Loucy (cell line): Measurements from ENCODE around the gene C16orf54.
"Not testable (repeated sequence)": the region's sequence is repeated elsewhere in the genome, so short reads cannot be mapped to it uniquely, and the experiment has no call there.

ENCODE experiments used
- H2AFZ ChIP-seq: fragments of 200-600 bp; sonication (generic); 2 replicates; pipeline ENCODE4 v1.6.0; 2016; ENCODE audit warnings: antibody characterized with exemption, mild to moderate bottlenecking, low read length, moderate library complexity
- H3F3A ChIP-seq: fragments of 200-600 bp; 2 replicates; pipeline ENCODE4 v1.6.0; 2016; ENCODE audit warnings: antibody characterized with exemption, low read depth, mild to moderate bottlenecking
- H3K27me3 ChIP-seq: fragments of 200-600 bp; sonication (generic); 2 replicates; pipeline ENCODE4 v1.6.1; 2014; ENCODE audit warnings: low read length, mild to moderate bottlenecking; ENCODE audit not compliant: insufficient read depth, poor library complexity, severe bottlenecking
- H3K36me3 ChIP-seq: fragments of 200-600 bp; sonication (generic); 2 replicates; pipeline ENCODE4 v1.6.1; 2016; ENCODE audit warnings: low read length; ENCODE audit not compliant: insufficient read depth
- H3K4me1 ChIP-seq: fragments of 200-600 bp; sonication (generic); 2 replicates; pipeline ENCODE4 v1.5.1; 2014; ENCODE audit warnings: low read length, mild to moderate bottlenecking; ENCODE audit not compliant: insufficient read depth, poor library complexity, severe bottlenecking
- H3K4me2 ChIP-seq: fragments of 200-600 bp; sonication (generic); 2 replicates; pipeline ENCODE4 v1.6.0; 2014; ENCODE audit warnings: antibody characterized with exemption, low read length, low read depth, mild to moderate bottlenecking; ENCODE audit not compliant: poor library complexity, severe bottlenecking
- H3K4me3 ChIP-seq: fragments of 200-600 bp; sonication (generic); 2 replicates; pipeline ENCODE4 v1.5.1; 2014; ENCODE audit warnings: low read length, mild to moderate bottlenecking, mixed read lengths; ENCODE audit not compliant: poor library complexity, severe bottlenecking
- H3K79me2 ChIP-seq: fragments of 200-600 bp; sonication (generic); 2 replicates; pipeline ENCODE4 v1.6.1; 2014; ENCODE audit warnings: low read length; ENCODE audit not compliant: insufficient read depth
- H3K9ac ChIP-seq: fragments of 200-600 bp; sonication (generic); 2 replicates; pipeline ENCODE4 v1.6.0; 2014; ENCODE audit warnings: mild to moderate bottlenecking, low read depth, low read length, moderate library complexity; ENCODE audit not compliant: poor library complexity, severe bottlenecking
- H3K9me2 ChIP-seq: fragments of 200-600 bp; sonication (generic); replicated peaks from 2 replicates; pipeline ENCODE4 v1.6.1; 2016; ENCODE audit warnings: low read depth, low read length, mixed read lengths
- H3K9me3 ChIP-seq: fragments of 200-600 bp; sonication (generic); 2 replicates; pipeline ENCODE4 v1.6.1; 2014; ENCODE audit warnings: mild to moderate bottlenecking, antibody characterized with exemption, low read length, low read depth; ENCODE audit not compliant: insufficient read depth
- H4K20me1 ChIP-seq: fragments of 200-600 bp; sonication (generic); 2 replicates; pipeline ENCODE4 v1.6.0; 2014; ENCODE audit warnings: antibody characterized with exemption, low read length, mild to moderate bottlenecking; ENCODE audit not compliant: insufficient read depth, poor library complexity, severe bottlenecking
- CTCF ChIP-seq: fragments of 200-600 bp; sonication (generic); conservative IDR thresholded peaks from 2 replicates; pipeline ENCODE4 v1.5.1; 2014; ENCODE audit warnings: mild to moderate bottlenecking, antibody characterized with exemption, low read length
- EZH2phosphoT487 ChIP-seq: fragments of 200-600 bp; IDR thresholded peaks from 2 replicates; pipeline ENCODE4 v1.6.1; 2018; ENCODE audit warnings: antibody characterized with exemption, mild to moderate bottlenecking, moderate library complexity, borderline replicate concordance

The C16orf54 gene

GRCh38 chr16:29789775-29790182, 44.0 kb upstream of the C16orf54 start:
- no peak for TF ChIP-seq CTCF
- Histone ChIP-seq H3K9ac (peak overlapping the region; percentile 95), H3K36me3 (peaks cover 7% of the 10 kb centered on the region; the same call in 1 of the 2 replicates), H3K27me3 (peaks cover 5% of the 10 kb centered on the region), H2AFZ (peak overlapping the region; percentile 89), H3F3A (no peaks in the 10 kb centered on the region), H3K9me3 (no peaks in the 10 kb centered on the region), H3K4me2 (peak overlapping the region; percentile 90), H4K20me1 (peaks cover 18% of the 10 kb centered on the region), H3K9me2 (no peaks in the 10 kb centered on the region), H3K4me3 (peak overlapping the region; percentile 92), H3K4me1 (peaks cover 33% of the 10 kb centered on the region), H3K79me2 (peaks cover 48% of the 10 kb centered on the region)

GRCh38 chr16:29787155-29787554, 41.4 kb upstream of the C16orf54 start:
- H3K9me3 ChIP-seq, H3K36me3 ChIP-seq, H3K9me2 ChIP-seq, H3K27me3 ChIP-seq, H3K4me3 ChIP-seq, H3K4me1 ChIP-seq, H2AFZ ChIP-seq, H3K9ac ChIP-seq, H4K20me1 ChIP-seq, H3F3A ChIP-seq, H3K4me2 ChIP-seq: not testable (repeated sequence)
- peaks cover 22% of the 10 kb centered on the region for H3K79me2 ChIP-seq

DNA sequence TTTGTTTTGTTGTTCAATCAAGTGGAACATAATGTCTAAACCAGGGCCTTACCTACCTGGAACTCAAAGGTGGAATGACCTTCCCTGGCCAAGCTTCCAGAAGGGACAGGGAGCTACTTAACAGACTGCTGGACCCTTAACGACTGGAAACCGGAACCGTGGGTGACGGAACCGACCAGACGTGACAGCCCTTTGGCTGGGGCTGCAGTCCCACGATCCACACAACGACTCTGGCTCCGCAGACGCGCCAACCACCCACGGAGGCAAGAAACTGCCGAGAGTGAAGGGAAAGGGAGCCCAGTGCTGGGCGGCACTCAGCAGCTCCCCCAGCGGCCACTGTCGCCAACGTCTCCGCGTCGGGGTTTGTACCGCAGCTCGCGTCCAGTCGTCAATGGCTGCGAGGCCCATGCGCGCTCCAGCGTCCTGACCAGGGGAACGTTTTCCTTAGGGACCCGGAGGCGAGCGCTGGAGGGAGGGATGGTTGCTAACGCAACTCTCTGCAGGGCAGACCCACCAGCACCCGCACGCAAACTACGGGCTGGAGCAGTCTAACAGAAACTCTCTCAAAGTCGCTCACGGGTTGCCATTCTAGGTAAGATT, 39.2 kb upstream of the C16orf54 start:
- Histone ChIP-seq H4K20me1 (no peaks in the 10 kb centered on the region), H3F3A (no peaks in the 10 kb centered on the region), H3K27me3 (no peaks in the 10 kb centered on the region), H3K4me2 (no peak overlapping the region), H2AFZ (no peak overlapping the region), H3K79me2 (peaks cover 5% of the 10 kb centered on the region; the same call in 1 of the 2 replicates), H3K9ac (no peak overlapping the region), H3K36me3 (no peaks in the 10 kb centered on the region), H3K9me2 (no peaks in the 10 kb centered on the region), H3K4me3 (no peak overlapping the region), H3K4me1 (no peaks in the 10 kb centered on the region), H3K9me3 (no peaks in the 10 kb centered on the region)
- TF ChIP-seq EZH2phosphoT487 (no peak), CTCF (no peak)

DNA sequence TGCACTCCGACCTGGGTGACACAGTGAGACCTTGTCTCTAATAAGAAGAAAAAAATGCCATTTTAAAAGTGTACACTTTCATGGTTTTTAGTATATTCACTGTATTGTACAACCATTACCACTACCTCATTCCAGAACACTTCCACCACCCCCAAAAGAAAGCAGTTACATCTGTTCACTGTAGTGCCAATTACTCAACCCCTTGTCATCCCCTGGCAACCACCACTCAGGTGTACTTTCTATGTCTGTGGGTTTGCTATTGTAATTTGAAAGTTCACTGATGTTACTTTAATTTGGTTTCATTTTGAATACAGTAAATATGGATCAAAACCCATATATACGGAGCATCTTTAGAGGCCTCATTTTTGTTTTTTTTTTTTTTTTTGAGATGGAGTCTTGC, 38.4 kb upstream of the C16orf54 start:
- H3K9me3 ChIP-seq = no peaks in the 10 kb centered on the region
- H3K79me2 ChIP-seq = no peaks in the 10 kb centered on the region
- H4K20me1 ChIP-seq = no peaks in the 10 kb centered on the region
- H3K27me3 ChIP-seq = no peaks in the 10 kb centered on the region
- no peaks in the 10 kb centered on the region for H3K9me2 ChIP-seq
- no peak overlapping the region for H3K9ac ChIP-seq
- H3K4me2 ChIP-seq = no peak overlapping the region
- H3K4me1 ChIP-seq = no peaks in the 10 kb centered on the region
- H3F3A ChIP-seq = no peaks in the 10 kb centered on the region
- no peak for TF ChIP-seq CTCF
- no peak for TF ChIP-seq EZH2phosphoT487
- H2AFZ ChIP-seq = no peak overlapping the region
- H3K4me3 ChIP-seq = no peak overlapping the region
- no peaks in the 10 kb centered on the region for H3K36me3 ChIP-seq

- H3K4me1 ChIP-seq, H2AFZ ChIP-seq, H3K4me2 ChIP-seq, H3K4me3 ChIP-seq, H3K9me2 ChIP-seq, H3K36me3 ChIP-seq, H3K9ac ChIP-seq, H3K9me3 ChIP-seq, H3F3A ChIP-seq, H4K20me1 ChIP-seq, H3K27me3 ChIP-seq, H3K79me2 ChIP-seq: not testable (repeated sequence)
Observed at GRCh38 chr16:29783094-29783953, 37.5 kb upstream of the C16orf54 start.
